Stimulated activated CD8-positive, alpha-beta memory T cell treated with anti-CD3 and anti-CD28 coated beads, Interleukin-7, amount 100 ng/mL, for 1 hour (primary cell): ENCODE results near the gene GCNT2.
"Not testable (repeated sequence)": the region's sequence is repeated elsewhere in the genome, so short reads cannot be mapped to it uniquely, and the experiment has no call there.

Experiments used
- DNase-seq, 2 donors: peaks; one replicate each; pipeline ENCODE4 v3.0.0-alpha.2; 2020; ENCODE audit warnings: low read depth in 2 of 2

Gene GCNT2

DNA sequence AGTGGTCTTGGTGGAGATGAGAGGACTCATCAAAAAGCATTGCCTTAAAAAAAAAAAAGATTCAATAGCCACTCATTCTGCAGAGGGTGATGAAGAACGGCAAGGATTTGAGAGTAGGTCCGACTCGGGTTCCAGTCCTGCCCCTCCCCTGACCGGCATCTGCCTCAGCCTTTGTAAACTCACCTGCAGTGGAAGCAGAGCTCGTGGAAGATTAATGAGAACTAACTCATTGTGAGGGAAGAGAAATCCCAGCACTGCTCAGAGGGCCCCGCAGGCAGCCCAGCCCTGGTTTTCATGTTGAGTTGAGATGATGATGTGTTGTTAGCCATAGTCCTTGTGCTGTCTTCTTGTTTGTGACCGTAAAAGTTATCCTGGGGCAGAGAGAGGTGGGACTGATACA, 59.4 kb downstream of the GCNT2 start:
- DNase-seq = no peak

DNA sequence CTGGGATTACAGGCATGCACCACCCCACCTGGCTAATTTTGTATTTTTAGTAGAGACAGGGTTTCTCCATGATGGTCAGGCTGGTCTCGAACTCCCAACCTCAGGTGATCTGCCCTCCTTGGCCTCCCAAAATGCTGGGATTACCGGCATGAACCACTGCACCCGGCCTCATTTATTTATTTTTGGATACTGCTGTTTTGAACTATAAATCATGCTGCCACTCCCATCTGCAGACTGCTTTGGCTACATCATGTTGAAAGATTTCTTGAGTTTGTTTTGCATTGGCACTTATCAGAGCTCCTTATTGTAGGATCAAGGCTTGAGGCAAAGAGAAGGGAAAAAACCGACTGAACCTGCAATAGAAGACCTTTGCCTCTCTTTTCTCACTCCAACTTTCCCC, 60.3 kb downstream of the GCNT2 start:
- DNase-seq = not testable (repeated sequence)

GRCh38 chr6:10582774-10583508, 61.8 kb downstream of the GCNT2 start:
- no peak for DNase-seq

DNA sequence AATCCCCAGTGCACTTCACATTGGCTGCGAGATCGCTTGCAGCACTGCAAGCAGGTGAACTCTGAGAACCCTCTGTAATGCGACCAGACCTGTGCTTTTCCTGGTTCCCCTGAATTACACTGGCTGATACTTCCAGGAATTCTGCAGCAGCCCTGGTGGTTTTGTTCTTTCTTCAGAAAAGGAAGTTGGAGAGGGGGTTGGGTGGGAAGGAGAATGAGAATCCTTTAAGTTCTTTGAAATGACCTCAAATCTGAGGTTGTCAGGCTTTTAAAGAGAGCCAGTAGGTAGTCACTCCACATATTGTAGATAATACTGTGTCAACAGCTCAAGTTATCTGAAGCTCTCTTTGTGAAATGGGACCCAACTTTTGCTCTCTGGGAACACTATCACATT, 62.4 kb downstream of the GCNT2 start:
- no peak for DNase-seq

GRCh38 chr6:10584607-10585006, 63.5 kb downstream of the GCNT2 start:
- DNase-seq = no peak

- DNase-seq = no peak
Measured at GRCh38 chr6:10585209-10585845, 64.2 kb downstream of the GCNT2 start.

DNA sequence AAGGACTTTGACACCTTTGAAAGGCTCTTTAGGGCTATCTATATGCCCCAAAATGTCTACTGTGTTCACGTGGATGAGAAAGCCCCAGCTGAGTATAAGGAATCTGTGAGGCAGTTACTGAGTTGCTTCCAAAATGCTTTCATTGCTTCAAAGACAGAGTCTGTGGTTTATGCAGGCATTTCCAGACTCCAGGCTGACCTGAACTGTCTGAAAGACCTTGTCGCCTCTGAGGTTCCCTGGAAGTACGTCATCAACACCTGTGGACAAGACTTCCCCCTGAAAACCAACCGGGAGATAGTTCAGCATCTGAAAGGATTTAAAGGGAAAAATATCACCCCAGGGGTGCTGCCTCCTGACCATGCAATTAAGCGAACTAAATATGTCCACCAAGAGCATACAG, 65.2 kb downstream of the GCNT2 start:
- DNase-seq = no peak

DNA sequence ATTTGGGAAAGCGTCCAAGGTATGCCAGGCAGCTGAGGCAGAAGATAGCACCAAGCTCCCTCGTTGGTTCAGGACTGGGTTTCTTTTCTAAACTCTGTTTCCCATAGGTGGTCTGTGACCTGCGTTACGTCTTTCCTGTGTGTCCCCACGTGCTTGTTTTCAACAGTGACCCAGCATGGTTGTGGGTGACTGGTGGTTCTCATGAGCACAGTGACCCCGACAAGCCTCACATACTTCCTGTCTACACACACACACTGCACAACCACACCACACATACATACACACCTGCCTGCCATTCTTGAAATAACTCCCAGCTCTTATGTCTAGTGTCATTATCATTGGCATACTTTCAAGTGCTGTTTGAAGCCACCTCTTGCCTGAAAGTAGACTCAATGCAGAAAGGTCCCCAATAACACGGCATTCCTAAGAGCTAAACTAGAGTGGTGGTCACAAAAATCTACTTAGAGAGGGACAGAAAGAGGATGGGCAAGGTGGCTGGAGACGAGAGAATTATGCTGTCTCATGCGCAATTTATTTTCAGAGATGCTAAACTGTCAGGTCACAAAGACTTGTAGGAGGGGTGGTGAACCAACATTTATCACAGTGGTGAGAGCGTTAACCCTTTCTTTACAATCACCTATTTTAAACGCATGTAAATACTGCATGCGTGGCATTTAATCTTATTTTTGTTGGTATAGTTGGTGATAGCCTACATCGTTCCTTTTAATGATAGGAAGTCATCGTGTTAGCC, 66.7 kb downstream of the GCNT2 start:
- no peak for DNase-seq

GRCh38 chr6:10588562-10589428, 67.6 kb downstream of the GCNT2 start:
- DNase-seq = no peak

- no peak for DNase-seq
Measured at GRCh38 chr6:10589429-10589727, 68.2 kb downstream of the GCNT2 start.

DNA sequence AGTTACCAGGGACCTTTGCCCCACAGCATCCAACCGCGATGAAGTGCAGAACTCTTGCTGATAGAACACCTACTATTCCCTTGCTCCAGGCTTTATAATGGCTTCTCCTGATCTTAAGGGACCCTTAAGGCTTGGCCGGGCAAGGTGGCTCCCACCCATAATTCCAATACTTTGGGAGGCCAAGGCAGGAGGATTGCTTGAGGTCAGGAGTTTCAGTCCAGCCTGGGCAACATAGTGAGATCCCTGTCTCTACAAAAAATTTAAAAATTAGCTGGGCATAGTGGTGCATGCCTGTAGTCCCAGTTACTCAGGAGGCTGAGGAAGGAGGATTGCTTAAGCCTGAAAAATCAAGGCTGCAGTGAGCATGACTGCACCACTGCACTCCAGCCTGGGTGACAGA, 68.8 kb downstream of the GCNT2 start:
- DNase-seq = no peak

DNA sequence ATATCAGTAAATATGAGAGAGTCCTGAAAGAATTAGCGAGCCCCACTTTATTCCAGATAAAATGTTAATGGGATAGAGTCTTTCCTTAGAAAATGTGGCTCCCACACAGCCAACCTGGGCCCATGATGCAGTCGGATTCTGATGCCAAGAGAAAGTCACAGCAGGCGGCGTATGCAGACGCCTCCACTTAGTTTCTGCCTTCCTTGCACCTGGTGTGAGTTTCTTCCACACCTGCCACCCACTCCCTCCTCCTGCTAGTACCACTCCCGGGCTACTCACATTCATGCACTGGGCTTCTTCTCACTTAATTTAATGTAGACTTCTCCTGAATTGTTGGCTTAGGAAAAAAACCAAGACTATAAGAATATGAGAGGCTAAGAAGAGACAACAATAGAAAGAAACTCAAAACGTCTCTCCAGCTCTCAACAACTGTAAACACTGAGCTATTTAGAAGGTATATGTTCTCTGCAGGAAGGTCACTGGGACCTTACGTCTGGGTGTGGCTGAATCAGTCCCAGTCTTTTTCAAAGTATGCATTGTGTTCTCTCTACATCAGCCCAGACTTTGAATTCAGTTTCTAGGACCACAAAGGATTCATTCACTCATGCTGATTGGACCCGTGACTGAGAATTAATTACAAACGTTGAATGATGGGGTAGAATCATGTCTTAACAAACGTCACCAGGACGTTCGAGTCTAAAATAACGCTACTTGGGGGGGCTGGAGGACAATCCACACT, 70.4 kb downstream of the GCNT2 start:
- no peak for DNase-seq

GRCh38 chr6:10595731-10596664, 74.8 kb downstream of the GCNT2 start:
- no peak for DNase-seq

DNA sequence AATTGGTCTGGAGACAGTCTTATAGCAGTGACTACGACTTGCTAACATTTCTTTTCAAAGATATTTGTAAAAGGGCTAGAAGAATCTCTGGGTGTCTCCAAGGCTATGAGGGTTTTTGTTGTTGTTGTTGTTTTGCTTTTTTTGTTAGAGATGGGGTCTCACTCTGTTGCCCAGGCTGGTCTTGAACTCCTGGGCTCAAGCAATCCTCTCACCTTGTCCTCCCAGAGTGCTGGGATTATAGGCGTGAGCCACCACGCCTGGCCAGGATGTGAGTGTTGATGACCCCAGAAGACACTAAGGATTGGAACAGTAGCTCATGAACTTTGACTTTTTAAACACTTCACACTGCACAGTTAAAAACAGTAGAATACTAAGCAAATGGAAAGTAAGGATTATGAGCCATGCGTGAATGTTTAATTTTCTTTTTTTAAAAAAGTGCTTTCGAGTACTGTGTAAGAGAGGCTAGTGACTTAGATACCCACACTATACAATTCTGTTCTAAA, 76.4 kb downstream of the GCNT2 start:
- no peak for DNase-seq

DNA sequence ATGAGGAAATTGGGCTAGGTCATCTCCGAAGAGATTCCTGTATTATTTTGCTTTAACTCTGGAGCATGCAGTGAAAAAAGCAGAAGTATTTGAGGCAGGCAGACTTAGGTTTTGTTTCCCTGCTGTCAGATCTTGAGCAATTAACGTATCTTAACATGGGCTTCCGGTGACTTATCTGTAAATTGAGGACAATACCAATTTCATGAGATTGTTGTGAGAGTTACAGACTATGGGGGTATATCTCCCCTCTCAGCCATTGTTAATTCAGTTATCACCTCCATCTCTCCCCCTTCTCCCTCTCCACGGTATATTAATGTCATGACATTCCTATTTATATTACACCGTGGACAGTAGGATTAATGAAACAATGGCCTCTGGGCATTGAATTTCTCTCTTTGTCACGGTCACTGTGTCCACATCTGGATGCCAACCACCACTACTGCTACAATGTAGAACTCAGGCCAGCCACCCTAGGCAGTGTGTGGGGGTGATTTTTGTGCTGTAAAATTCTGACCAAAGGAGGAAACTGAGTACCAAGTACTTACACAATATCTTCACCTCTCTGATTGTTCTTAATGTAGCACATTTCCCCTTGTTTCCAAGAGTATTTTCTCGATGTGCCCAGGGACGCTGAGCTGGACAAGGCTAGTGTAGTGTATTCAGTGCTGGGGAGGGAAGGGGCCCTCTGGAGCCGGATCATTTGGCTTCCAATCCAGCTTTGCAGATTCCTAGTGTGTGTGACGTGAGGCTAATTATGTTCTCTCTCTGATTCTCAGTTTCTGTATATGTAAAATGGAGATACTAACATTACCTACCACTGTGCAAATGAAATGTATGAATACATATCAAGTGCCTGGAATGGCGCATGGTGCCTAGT, 77.2 kb downstream of the GCNT2 start:
- DNase-seq = no peak

DNA sequence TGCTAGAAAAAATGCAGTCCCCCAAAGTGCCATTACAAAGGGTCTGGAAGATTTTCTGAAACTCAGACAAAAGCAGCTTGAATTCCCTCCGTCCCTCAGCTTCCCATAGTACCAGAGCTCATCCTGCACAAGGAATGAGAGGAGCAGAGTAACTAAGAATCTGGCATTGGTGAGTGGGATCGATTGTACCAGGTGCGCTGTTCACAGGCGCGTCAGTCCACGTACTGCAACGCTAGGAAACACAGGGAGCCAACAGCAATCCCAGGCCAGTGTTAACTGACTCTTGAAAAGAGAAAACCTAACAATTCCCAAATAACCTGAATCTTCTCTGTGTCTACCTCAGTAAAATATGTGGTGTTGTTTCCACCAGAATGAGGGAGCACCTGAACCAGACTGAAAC, 77.9 kb downstream of the GCNT2 start:
- no peak for DNase-seq

GRCh38 chr6:10600681-10601080, 79.5 kb downstream of the GCNT2 start:
- not testable (repeated sequence) for DNase-seq

DNA sequence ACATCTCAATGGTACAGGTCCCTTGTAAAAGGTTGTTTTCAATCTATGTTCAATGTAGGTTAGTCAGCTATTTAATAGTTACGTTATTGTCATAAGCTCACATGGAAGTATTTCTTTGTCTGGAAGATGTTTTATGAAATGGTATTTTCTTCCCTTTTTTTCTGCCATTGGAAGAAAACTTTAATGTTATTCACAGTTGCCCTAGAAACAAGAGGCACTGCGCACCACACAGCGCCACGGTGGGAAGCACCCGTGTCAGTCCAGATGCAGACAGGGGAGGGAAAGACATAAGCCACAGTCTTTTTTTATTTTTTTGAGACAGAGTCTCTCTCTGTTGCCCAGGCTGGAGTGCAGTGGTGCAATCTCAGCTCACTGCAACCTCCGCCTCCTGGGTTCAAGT, 82.1 kb downstream of the GCNT2 start:
- DNase-seq = no peak

DNA sequence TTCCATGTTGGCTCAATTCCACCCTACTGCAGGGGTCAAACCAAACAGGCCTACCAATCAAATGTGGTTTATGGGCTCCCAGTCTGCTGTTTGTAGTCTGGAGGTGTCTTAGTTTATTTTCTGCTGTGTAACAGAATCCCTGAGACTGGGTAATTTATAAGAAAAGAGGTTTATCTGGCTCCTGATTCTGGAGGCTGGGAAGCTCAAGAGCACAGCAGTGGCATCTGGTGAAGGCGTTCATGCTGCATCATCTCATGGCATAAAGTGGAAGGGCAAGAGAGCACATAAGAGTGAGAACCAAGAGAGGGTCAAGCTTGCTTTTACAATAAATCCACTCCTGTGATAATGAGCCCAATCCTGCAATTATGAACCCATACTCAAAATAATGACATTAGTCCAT, 87.9 kb downstream of the GCNT2 start:
- DNase-seq = no peak
